ENCODE data around the gene NUMB.

DNA sequence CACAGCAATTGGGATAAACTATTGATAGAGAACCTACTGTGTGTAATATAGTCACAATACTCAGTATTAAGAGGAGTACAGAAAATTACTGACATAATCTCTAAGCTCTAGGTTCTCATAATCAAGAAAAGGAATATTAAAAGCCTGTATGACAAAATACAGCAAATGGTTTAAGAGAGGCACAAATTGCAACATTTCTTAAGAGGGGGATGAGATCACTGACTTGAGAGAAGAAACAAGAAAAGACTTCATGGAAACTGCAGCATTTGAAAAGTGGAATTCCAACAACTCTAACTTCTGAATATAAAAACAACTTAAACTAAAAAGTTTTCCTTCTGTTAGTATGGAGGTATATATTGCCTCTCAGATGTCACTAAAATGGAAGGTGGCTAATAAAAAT, 89.7 kb downstream of the NUMB start:
- TF ChIP-seq, protein P1, sequence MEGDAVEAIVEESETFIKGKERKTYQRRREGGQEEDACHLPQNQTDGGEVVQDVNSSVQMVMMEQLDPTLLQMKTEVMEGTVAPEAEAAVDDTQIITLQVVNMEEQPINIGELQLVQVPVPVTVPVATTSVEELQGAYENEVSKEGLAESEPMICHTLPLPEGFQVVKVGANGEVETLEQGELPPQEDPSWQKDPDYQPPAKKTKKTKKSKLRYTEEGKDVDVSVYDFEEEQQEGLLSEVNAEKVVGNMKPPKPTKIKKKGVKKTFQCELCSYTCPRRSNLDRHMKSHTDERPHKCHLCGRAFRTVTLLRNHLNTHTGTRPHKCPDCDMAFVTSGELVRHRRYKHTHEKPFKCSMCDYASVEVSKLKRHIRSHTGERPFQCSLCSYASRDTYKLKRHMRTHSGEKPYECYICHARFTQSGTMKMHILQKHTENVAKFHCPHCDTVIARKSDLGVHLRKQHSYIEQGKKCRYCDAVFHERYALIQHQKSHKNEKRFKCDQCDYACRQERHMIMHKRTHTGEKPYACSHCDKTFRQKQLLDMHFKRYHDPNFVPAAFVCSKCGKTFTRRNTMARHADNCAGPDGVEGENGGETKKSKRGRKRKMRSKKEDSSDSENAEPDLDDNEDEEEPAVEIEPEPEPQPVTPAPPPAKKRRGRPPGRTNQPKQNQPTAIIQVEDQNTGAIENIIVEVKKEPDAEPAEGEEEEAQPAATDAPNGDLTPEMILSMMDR (IDR thresholded peaks at IDR 0.05): no peak
- TF ChIP-seq ZFX (IDR thresholded peaks at IDR 0.05; ENCODE audit: borderline replicate concordance): no peak
